ENCODE results near the gene NID2.

Gene NID2

DNA sequence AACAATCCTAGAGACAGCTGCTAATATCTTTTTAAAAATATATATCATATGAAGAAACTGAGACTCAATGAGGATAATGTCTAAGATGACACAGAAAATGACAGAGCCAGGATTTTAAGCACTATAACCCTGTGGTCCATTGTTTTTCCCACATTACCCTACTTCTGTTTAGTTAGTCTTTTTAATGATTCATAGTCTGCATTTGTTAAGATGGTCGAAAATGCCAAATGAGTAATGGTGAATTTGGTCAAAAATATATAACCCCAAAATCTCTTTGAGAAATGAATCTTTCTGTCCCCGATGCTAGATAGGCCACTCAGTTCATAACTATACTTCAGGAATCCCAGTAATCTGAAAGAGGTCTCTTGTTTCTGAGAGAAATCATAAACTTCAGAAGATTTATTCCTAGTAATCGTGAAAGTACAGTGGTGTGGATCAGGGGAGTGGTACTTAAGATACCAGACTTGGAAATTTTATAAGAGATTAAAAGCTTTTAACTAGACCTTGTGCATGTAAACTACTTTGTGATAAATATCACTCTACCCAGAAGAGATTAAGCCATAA, 68.8 kb downstream of the NID2 start:
- DNase-seq (ENCODE audit: low read depth, low spot score): no peak

DNA sequence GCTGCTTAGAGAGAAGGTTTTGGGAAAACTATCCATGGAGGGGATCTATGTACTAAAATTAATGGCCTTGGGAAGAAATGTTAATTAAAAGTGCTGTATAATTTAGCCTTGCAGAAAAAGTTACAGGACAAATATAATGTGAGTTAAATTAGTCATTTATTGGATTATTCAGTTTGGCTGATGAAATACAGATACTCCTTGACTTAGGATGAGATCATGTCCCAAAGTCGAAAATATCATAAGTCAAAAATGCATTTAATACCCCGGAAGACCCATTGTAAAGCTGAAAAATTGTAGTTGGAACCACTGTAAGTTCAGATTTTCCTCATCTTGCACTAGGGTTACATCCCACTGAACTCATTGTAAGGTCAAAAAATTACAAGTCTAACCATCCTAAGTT, 69.8 kb downstream of the NID2 start:
- no peak for DNase-seq (ENCODE audit: low read depth, low spot score)

- no peak for DNase-seq (ENCODE audit: low read depth, low spot score)
These were observed 70.5 kb downstream of the NID2 start for GRCh38 chr14:51998348-51998747.

DNA sequence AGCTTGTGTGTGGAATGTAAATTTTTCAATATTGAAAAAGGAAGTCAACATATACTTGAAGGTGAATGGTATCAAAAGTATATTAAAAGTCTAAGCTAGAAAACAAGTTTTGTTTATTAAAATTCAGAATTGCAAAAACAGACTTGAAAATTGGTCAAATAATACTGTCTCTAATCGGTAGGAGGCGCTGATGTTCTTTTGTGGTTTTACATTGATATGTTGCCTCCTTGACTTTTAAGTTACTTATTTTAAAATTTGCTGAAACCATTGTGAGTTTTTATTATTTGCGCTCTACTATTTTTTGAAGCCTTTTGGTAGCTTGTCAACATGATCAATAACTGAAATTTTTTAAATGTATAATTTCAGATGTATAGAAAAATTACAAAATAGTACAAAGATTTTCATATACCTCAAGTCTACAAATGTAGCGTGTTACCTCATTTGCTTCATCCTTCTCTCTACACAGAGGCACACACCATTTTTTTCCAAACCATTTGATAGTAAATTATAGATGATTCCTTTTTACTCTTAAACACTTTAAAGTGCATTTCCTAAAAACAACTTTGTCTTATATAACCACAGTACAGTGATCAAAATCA, 72.6 kb downstream of the NID2 start:
- DNase-seq (ENCODE audit: low read depth, low spot score): no peak

GRCh38 chr14:51993285-51993920, 75.5 kb downstream of the NID2 start:
- DNase-seq (ENCODE audit: low read depth, low spot score): no peak

GRCh38 chr14:51990488-51990887, 78.4 kb downstream of the NID2 start:
- no peak for DNase-seq (ENCODE audit: low read depth, low spot score)

- DNase-seq (ENCODE audit: low read depth, low spot score): peak; percentile 70
These were observed 79.3 kb downstream of the NID2 start, which contains the start of gene RTRAF for GRCh38 chr14:51989293-51990234. TSS of gene RTRAF (plus strand) at chr14:51989546. CDS start at chr14:51989640, 94 bp downstream.

DNA sequence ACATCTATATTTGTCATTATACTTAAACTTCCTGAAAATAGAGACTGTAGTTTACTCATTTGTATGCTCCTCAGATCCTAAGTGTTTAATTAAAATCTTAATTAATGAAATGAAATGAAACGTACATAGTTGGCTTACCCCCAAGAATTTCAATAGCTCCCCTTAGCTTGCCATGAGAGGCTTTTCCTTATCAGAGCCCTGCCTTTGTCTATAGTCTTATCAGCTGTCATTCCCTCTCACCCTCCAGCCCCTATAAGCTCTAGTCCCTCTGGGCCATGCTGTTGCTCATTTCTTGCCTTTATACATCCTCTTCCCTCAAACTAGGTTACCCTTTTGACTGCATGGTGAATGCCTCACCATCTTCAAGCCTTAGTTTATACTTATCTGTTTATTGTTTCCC, 80.6 kb downstream of the NID2 start:
- DNase-seq (ENCODE audit: low read depth, low spot score): no peak

DNA sequence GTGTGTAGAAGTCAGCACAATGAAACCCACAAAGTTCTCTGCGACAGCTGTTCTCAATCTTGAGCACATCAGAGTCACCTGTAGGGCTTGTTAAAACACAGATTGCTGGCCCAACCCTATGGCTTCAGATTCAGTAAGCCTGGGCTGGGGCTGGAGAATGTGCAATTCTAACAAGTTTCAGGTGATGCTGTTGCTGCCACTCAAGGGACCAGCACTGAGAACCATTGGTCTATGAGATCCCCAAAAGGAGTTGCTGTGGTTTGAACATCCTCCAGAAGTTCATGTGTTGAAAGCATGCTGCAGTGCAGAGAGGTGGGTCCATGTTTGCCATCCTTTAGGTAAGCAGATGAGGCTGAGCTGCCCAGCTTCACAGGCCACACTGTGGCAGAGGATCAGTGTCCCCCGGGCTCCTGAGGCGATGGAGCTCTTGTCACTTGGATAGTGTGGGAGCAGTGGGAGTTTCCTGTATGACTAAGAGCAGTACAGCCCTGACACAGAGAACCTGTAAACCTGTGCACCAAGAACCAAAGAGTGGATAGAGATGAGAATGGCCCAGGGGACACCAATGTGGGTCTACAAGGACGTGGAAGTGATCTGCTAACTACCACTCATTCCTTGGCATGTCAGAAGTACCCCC, 87.5 kb downstream of the NID2 start:
- no peak for DNase-seq (ENCODE audit: low read depth, low spot score)

- DNase-seq (ENCODE audit: low read depth, low spot score): peak; percentile 47
These were observed 89.7 kb downstream of the NID2 start for GRCh38 chr14:51979088-51979709.

DNA sequence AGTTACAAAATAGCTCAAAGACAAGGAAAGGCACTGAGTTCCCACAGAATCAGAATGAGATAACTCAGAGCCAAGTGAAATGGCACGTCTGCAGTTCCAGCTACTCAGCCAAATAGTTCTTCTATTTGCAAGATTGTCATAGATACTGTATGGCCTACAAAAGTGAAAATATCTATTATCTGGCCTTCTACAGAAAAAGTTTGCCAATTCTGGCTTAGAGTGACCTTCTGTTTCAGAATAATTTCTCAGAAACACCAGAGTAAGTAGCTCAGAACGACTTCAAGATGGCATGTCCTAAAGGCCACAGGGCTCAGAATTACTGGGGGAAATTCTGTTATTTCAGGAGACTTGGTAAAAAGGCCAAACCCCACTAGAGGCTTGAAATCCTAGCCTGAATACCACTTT, 90.2 kb downstream of the NID2 start:
- no peak for DNase-seq (ENCODE audit: low read depth, low spot score)

GRCh38 chr14:51977075-51977474, 91.8 kb downstream of the NID2 start:
- no peak for DNase-seq (ENCODE audit: low read depth, low spot score)

DNA sequence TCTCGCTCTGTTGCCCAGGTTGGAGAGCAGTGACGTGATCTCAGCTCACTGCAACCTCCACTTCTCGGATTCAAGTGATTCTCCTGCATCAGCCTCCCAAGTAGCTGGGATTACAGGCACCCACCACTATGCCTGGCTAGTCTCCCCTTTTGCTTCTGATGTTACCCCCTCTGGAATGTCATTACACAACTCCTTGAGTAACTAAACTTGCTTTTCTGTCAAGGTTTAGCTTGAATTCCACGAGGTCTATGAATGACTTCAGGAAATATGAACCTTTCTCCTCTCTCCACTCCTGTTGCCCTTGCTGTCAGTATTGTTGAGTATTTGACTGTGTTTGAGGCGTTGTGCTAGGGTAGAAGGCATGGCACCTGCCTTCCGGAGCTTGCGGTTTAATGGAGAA, 96.3 kb downstream of the NID2 start:
- DNase-seq (ENCODE audit: low read depth, low spot score): no peak

DNA sequence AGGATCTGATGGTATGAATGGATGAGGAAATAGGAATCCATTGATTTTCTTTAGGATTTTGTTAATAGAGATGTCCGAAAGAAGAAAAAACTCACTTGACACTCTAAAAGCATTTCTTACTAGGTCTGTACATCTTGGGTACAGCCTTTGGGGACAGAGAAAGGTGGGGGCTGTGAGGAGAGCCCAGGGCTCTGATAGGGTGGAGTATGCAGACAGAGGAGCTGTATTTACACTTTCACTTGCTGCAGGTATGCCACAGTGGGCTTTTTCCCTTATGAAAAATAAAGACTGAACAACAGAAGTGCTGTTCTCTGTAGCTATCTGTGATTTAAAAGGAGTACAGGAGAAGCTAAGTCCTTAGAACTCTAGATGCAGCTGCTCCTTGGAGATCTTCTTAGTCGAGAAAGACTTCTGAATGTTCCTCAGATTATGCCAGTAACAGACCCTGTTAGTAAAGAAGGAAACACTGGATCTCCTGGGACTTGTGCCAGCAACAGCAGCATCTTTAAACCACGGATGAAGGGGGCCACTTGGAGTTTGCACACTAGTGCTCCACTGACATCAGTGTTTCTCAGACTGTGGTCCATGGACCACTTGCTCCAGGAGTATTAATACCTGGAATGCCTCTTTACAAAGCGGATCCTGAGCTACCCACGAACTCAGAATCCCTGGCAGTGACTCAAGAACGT, 98.9 kb downstream of the NID2 start:
- no peak for DNase-seq (ENCODE audit: low read depth, low spot score)

DNA sequence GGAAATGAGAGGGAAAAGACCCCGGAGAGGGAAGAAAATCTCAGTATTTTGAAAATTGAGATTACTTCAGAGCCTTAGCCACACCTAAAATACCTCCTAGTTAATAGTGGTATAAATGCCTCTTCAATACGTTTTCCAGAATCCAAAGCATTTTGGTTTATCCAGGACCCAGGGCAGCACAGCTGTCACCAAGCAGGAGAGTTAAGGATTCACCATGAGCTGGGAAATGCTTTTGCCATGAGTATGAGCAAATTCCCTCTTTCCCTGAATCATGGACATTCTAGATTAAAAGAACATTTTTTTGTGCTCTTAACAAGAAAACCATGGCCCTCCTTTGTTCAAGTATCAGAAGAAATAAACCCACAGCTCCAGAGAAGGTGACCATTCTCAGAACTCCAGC, 101.3 kb downstream of the NID2 start:
- no peak for DNase-seq (ENCODE audit: low read depth, low spot score)

- DNase-seq (ENCODE audit: low read depth, low spot score): no peak
These were observed 105.6 kb downstream of the NID2 start for GRCh38 chr14:51963286-51963685.

- DNase-seq (ENCODE audit: low read depth, low spot score): no peak
These were observed 106.1 kb downstream of the NID2 start for GRCh38 chr14:51962711-51963110.

DNA sequence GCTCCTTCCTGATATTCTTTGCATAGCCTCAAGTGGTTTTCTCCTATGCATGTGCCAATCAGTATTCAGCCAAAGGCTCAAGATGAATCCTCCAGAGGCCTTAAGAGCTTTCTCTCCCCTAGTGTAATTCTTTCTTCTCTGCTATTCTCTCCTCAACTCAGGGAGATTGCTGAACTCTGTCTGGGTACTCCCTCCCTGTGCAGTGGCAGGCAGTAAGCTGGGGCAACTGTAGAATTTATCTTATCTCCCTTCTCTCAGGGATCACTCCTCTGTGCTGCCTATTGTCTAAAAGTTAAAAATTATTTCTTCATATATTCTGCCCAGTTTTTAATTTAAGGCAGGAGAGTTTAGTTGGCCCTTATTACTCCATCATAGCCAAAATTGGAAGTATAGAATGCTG, 108.0 kb downstream of the NID2 start:
- no peak for DNase-seq (ENCODE audit: low read depth, low spot score)

DNA sequence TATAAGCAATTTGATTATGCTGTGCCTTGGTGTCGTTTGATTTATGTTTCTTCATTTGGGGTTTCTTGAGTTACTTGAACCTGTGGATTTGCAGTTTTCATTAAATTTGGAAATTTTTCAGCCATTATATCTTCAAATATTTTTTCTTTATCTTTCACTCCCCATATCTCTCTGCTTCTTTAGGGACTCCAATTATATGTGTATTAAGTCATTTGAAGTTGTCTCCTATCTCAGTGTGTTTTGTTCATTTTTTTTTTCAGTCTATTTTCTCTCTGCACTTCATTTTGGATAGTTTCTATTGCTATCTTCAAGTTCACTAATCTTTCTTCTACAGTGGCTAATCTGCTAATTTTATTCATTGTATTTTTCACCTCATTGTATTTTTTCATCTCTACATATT, 108.9 kb downstream of the NID2 start:
- no peak for DNase-seq (ENCODE audit: low read depth, low spot score)

GRCh38 chr14:51957950-51958349, 110.9 kb downstream of the NID2 start:
- DNase-seq (ENCODE audit: low read depth, low spot score): no peak

All from iPS DF 19.7 (cell line).